HCT116 (cell line): ENCODE results near the gene CR2.
A peak's percentile ranks its signal among the peaks of the same experiment; 100 is the strongest.

Source experiments
- CEBPB ChIP-seq: IDR thresholded peaks from 2 replicates; pipeline ENCODE4 v1.6.1; 2012; ENCODE audit warnings: low read depth
- POLR2A ChIP-seq: IDR thresholded peaks from 2 replicates; pipeline ENCODE4 v1.7.0; 2011; ENCODE audit warnings: borderline replicate concordance; ENCODE audit not compliant: insufficient read depth, insufficient read length; ENCODE audit errors: extremely low read depth
- POLR2AphosphoS5 ChIP-seq: IDR thresholded peaks from 2 replicates; pipeline ENCODE4 v1.6.1; 2011; ENCODE audit warnings: mild to moderate bottlenecking, low read depth, low read length, moderate library complexity
- RAD21 ChIP-seq: IDR thresholded peaks from 2 replicates; pipeline ENCODE4 v1.6.1; 2012; ENCODE audit warnings: low read depth, mild to moderate bottlenecking
- ZFX ChIP-seq: fragments of 450-650 bp; IDR thresholded peaks from 2 replicates; pipeline ENCODE4 v1.6.1; 2017
- ZNF274 ChIP-seq: fragments of 200-500 bp; sonication (Bioruptor generic); IDR thresholded peaks from 2 replicates; pipeline ENCODE4 v1.6.1; 2014; ENCODE audit warnings: mild to moderate bottlenecking, low read depth, low read length, inconsistent platforms
- TF ChIP-seq, protein P1 (sequence below), 3 experiments: fragments of 200-600 bp in 1 of 3; sonication (generic) in 1 of 3; IDR thresholded peaks in 2 of 3; conservative IDR thresholded peaks in 1 of 3; 2 replicates each; pipeline ENCODE4 v1.5.1; 2012 to 2017; ENCODE audit warnings: low read depth in 2 of 3, low read length in 2 of 3, antibody characterized with exemption in 1 of 3, borderline replicate concordance in 1 of 3, control low read depth in 1 of 3, mild to moderate bottlenecking in 1 of 3, mixed read lengths in 1 of 3, mixed run types in 1 of 3, moderate library complexity in 1 of 3; ENCODE audit not compliant: insufficient read depth in 1 of 3
- TF ChIP-seq, protein P2 (sequence below): IDR thresholded peaks from 2 replicates; pipeline ENCODE4 v1.6.1; 2012; ENCODE audit warnings: low read depth
- TF ChIP-seq, protein P3 (sequence below): IDR thresholded peaks from 2 replicates; pipeline ENCODE4 v1.6.1; 2011; ENCODE audit warnings: mild to moderate bottlenecking, low read length, moderate library complexity; ENCODE audit not compliant: insufficient replicate concordance; ENCODE audit errors: extremely low read depth

DNA sequence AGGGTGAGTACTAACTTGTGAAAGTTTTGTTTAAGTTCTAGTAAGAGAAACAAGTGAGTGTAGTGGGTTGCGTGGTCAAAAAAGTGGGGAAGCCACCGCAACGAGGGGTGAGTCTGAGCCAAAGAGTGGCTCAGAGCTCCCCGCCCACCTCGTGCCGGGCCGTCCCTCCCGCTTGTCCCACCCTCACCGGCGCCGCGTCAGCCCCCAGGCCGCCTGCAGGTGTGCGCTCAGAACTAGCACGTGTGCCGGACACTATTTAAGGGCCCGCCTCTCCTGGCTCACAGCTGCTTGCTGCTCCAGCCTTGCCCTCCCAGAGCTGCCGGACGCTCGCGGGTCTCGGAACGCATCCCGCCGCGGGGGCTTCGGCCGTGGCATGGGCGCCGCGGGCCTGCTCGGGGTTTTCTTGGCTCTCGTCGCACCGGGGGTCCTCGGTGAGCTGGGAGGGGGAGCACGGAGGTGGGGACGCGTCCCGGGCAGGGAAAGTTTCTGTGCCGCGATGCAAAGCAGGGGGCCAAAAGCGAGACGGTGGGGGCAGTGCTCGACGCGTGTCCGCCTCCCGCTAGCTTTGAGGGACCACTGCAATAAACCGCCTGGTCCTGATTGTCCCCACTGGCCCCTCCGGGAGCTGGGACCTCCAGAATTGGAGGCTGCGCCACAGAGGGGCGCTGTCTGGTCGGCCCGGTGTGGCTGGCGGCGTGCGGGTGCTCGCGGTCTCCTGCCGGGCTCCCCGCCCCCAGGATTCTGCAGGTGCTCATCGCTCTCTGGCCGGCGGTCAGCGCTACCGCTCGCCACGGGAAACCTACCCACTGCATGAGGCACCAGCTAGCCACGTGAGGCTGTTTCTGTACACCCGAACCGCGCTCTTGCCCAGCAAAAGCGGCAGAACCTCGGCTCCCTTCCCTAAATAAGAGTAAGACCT lies at the start of gene CR2:
- TF ChIP-seq, protein P1, sequence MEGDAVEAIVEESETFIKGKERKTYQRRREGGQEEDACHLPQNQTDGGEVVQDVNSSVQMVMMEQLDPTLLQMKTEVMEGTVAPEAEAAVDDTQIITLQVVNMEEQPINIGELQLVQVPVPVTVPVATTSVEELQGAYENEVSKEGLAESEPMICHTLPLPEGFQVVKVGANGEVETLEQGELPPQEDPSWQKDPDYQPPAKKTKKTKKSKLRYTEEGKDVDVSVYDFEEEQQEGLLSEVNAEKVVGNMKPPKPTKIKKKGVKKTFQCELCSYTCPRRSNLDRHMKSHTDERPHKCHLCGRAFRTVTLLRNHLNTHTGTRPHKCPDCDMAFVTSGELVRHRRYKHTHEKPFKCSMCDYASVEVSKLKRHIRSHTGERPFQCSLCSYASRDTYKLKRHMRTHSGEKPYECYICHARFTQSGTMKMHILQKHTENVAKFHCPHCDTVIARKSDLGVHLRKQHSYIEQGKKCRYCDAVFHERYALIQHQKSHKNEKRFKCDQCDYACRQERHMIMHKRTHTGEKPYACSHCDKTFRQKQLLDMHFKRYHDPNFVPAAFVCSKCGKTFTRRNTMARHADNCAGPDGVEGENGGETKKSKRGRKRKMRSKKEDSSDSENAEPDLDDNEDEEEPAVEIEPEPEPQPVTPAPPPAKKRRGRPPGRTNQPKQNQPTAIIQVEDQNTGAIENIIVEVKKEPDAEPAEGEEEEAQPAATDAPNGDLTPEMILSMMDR (IDR thresholded peaks at IDR 0.05 in 2 of 3, conservative IDR thresholded peaks at IDR 0.05 in 1 of 3; ENCODE audit: borderline replicate concordance in 1 of 3, insufficient read depth in 1 of 3, low read depth in 2 of 3, low read length in 2 of 3) = peak; percentile 48 to 60 (median 55); a peak in 5 of 6 replicates
- TF ChIP-seq, protein P2, sequence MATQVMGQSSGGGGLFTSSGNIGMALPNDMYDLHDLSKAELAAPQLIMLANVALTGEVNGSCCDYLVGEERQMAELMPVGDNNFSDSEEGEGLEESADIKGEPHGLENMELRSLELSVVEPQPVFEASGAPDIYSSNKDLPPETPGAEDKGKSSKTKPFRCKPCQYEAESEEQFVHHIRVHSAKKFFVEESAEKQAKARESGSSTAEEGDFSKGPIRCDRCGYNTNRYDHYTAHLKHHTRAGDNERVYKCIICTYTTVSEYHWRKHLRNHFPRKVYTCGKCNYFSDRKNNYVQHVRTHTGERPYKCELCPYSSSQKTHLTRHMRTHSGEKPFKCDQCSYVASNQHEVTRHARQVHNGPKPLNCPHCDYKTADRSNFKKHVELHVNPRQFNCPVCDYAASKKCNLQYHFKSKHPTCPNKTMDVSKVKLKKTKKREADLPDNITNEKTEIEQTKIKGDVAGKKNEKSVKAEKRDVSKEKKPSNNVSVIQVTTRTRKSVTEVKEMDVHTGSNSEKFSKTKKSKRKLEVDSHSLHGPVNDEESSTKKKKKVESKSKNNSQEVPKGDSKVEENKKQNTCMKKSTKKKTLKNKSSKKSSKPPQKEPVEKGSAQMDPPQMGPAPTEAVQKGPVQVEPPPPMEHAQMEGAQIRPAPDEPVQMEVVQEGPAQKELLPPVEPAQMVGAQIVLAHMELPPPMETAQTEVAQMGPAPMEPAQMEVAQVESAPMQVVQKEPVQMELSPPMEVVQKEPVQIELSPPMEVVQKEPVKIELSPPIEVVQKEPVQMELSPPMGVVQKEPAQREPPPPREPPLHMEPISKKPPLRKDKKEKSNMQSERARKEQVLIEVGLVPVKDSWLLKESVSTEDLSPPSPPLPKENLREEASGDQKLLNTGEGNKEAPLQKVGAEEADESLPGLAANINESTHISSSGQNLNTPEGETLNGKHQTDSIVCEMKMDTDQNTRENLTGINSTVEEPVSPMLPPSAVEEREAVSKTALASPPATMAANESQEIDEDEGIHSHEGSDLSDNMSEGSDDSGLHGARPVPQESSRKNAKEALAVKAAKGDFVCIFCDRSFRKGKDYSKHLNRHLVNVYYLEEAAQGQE = no peak
- TF ChIP-seq POLR2AphosphoS5 (peak; percentile 17; the same call in 1 of the 2 replicates), POLR2A (no peak), ZNF274 (no peak), ZFX (no peak), CEBPB (no peak), RAD21 (peak; percentile 66)
- TF ChIP-seq, protein P3, sequence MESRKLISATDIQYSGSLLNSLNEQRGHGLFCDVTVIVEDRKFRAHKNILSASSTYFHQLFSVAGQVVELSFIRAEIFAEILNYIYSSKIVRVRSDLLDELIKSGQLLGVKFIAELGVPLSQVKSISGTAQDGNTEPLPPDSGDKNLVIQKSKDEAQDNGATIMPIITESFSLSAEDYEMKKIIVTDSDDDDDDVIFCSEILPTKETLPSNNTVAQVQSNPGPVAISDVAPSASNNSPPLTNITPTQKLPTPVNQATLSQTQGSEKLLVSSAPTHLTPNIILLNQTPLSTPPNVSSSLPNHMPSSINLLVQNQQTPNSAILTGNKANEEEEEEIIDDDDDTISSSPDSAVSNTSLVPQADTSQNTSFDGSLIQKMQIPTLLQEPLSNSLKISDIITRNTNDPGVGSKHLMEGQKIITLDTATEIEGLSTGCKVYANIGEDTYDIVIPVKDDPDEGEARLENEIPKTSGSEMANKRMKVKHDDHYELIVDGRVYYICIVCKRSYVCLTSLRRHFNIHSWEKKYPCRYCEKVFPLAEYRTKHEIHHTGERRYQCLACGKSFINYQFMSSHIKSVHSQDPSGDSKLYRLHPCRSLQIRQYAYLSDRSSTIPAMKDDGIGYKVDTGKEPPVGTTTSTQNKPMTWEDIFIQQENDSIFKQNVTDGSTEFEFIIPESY = peak; percentile 13
